Measurements from ENCODE around the gene KCNT2.

GRCh38 chr1:196409586-196409985 lies 198.7 kb downstream of the KCNT2 start:
- TF ChIP-seq POLR2A (IDR thresholded peaks at IDR 0.05) (no peak), CTCF (IDR thresholded peaks at IDR 0.05) (no peak)
